A549 (cell line): Measurements from ENCODE around the gene OBSCN. TPM values are rescaled to one million over a fixed set of nuclear protein-coding genes. Genes with fewer than 3 reads are reported as not detected.

ENCODE experiments used
- ATAC-seq, 2 experiments: fragments of 200-7000 bp in 1 of 2; fragments of >200 bp in 1 of 2; cut with Nextera tagmentation in 1 of 2; cut with Tn5 transposase in 1 of 2; 3 replicates each; pipeline versions ENCODE4 v1.8.0 to v1.9.1; 2018 to 2020; ENCODE audit warnings: mild to moderate bottlenecking in 1 of 2, moderate library complexity in 1 of 2
- CTCF ChIA-PET: fragments of 300-600 bp; sonication (Branson Sonifier 250); formaldehyde crosslinking; extraction: SDS; loops from one replicate; lab custom pipeline; 2021; ENCODE audit warnings: antibody characterized with exemption, inconsistent platforms; lab: Yijun Ruan, JAX
- POLR2A ChIA-PET: fragments of 350-600 bp; formaldehyde crosslinking; extraction: SDS; loops from one replicate; lab custom pipeline; 2021; ENCODE audit warnings: antibody characterized with exemption, inconsistent platforms; lab: Yijun Ruan, JAX
- DNase-seq, 2 experiments: peaks; one replicate each; pipeline versions ENCODE4 v3.0.0 to v3.0.0-alpha.2; 2011 to 2016; ENCODE audit warnings: low read depth in 1 of 2, low spot score in 1 of 2
- FAIRE-seq: peaks from 2 replicates; lab custom pipeline; 2011; peaks lifted over from hg19 to GRCh38; lab: Jason Lieb, UNC
- H3K27ac ChIP-seq, 2 experiments: fragments of >200 bp; sonication (Bioruptor Twin); formaldehyde crosslinking; 3 replicates each; pipeline ENCODE4 v1.5.1; 2016 to 2017
- H3K4me1 ChIP-seq: fragments of >200 bp; sonication (Bioruptor Twin); formaldehyde crosslinking; 3 replicates; pipeline ENCODE4 v1.6.1; 2016
- H3K4me2 ChIP-seq: fragments of >200 bp; sonication (Bioruptor Twin); formaldehyde crosslinking; 3 replicates; pipeline ENCODE4 v1.6.1; 2016
- H3K4me3 ChIP-seq: fragments of >200 bp; sonication (Bioruptor Twin); formaldehyde crosslinking; 3 replicates; pipeline ENCODE4 v1.5.1; 2016
- H3K9me3 ChIP-seq: fragments of >200 bp; sonication (Bioruptor Twin); formaldehyde crosslinking; 3 replicates; pipeline ENCODE4 v1.6.1; 2016
- ATOH8 ChIP-seq: fragments of 250-450 bp; sonication (Bioruptor Pico); IDR thresholded peaks from 2 replicates; pipeline ENCODE4 v1.5.0; 2020; ENCODE audit warnings: low read depth, mild to moderate bottlenecking, moderate library complexity
- BCL3 ChIP-seq: fragments of >200 bp; sonication (Bioruptor Twin); formaldehyde crosslinking; IDR thresholded peaks from 3 replicates; pipeline ENCODE4 v1.6.1; 2016
- CBX2 ChIP-seq: fragments of 200-600 bp; sonication (generic); IDR thresholded peaks from 2 replicates; pipeline ENCODE4 v1.6.1; 2016; ENCODE audit warnings: low read depth, mild to moderate bottlenecking, borderline replicate concordance
- CEBPB ChIP-seq, 2 experiments: fragments of >200 bp in 1 of 2; sonication (Bioruptor Twin) in 1 of 2; formaldehyde crosslinking in 1 of 2; IDR thresholded peaks; 2 replicates each; pipeline ENCODE4 v1.6.1; 2012 to 2016
- CHD4 ChIP-seq: fragments of 200-600 bp; sonication (generic); IDR thresholded peaks from 2 replicates; pipeline ENCODE4 v1.6.1; 2016; ENCODE audit warnings: antibody characterized with exemption, mild to moderate bottlenecking, borderline replicate concordance
- E2F6 ChIP-seq: IDR thresholded peaks from 2 replicates; pipeline ENCODE4 v1.6.1; 2012; ENCODE audit warnings: low read depth, borderline replicate concordance
- GATA3 ChIP-seq: IDR thresholded peaks from 2 replicates; pipeline ENCODE4 v1.6.1; 2012; ENCODE audit warnings: borderline replicate concordance
- HES2 ChIP-seq: fragments of >200 bp; sonication (Bioruptor Twin); formaldehyde crosslinking; IDR thresholded peaks from 2 replicates; pipeline ENCODE4 v1.6.1; 2016
- HMGXB4 ChIP-seq: fragments of 250-450 bp; sonication (Bioruptor Pico); IDR thresholded peaks from 2 replicates; pipeline ENCODE4 v1.5.0; 2021; ENCODE audit warnings: mild to moderate bottlenecking, moderate library complexity, borderline replicate concordance
- HOXB13 ChIP-seq: fragments of 250-450 bp; sonication (Bioruptor Pico); IDR thresholded peaks from 2 replicates; pipeline ENCODE4 v1.5.0; 2020; ENCODE audit warnings: low read depth, mild to moderate bottlenecking, moderate library complexity
- HOXB5 ChIP-seq: fragments of 250-450 bp; sonication (Bioruptor Pico); IDR thresholded peaks from 2 replicates; pipeline ENCODE4 v1.5.0; 2020; ENCODE audit warnings: mild to moderate bottlenecking, moderate library complexity
- JUNB ChIP-seq: fragments of >200 bp; sonication (Bioruptor Twin); formaldehyde crosslinking; IDR thresholded peaks from 2 replicates; pipeline ENCODE4 v1.6.1; 2016
- KDM1A ChIP-seq: fragments of 200-600 bp; sonication (generic); IDR thresholded peaks from 2 replicates; pipeline ENCODE4 v1.6.1; 2016; ENCODE audit warnings: low read depth, mild to moderate bottlenecking
- MAZ ChIP-seq: fragments of 150-350 bp; IDR thresholded peaks from 2 replicates; pipeline ENCODE4 v1.6.1; 2014; ENCODE audit warnings: antibody characterized with exemption, low read depth, low read length, borderline replicate concordance
- MYC ChIP-seq: IDR thresholded peaks from 2 replicates; pipeline ENCODE4 v1.6.1; 2012; ENCODE audit warnings: mild to moderate bottlenecking, inconsistent platforms, low read length, improper control_type of control experiment, borderline replicate concordance
- PHF8 ChIP-seq: fragments of 200-600 bp; sonication (generic); IDR thresholded peaks from 2 replicates; pipeline ENCODE4 v1.6.1; 2016; ENCODE audit warnings: low read depth, mild to moderate bottlenecking, antibody characterized with exemption, moderate library complexity, borderline replicate concordance
- POLR2AphosphoS2 ChIP-seq: conservative IDR thresholded peaks from 2 replicates; pipeline ENCODE4 v1.6.1; 2012; ENCODE audit warnings: low read length, improper control_type of control experiment, inconsistent platforms
- RAD21 ChIP-seq, 2 experiments: fragments of >200 bp in 1 of 2; sonication (Bioruptor Twin) in 1 of 2; formaldehyde crosslinking in 1 of 2; IDR thresholded peaks in 1 of 2; conservative IDR thresholded peaks in 1 of 2; 2 replicates in 1 of 2; 3 replicates in 1 of 2; pipeline ENCODE4 v1.6.1; 2012 to 2018; ENCODE audit warnings: inconsistent platforms in 1 of 2
- RFX5 ChIP-seq: fragments of 450-650 bp; IDR thresholded peaks from 2 replicates; pipeline ENCODE4 v1.7.1; 2014; ENCODE audit warnings: antibody characterized with exemption, mild to moderate bottlenecking, moderate library complexity
- WGBS: methylation state at CpG from one replicate; pipeline ENCODE4 v1.1.6; 2017; ENCODE audit errors: missing lambda C conversion rate; 5-methylcytosine and 5-hydroxymethylcytosine counted together
- polyA plus RNA-seq, 4 experiments: library from polyadenylated mRNA; depleted of rRNA in 3 of 4; stranded (reverse); fragments of >200 nt; fragmentation: RNase III in 1 of 4; extraction: RNeasy Plus Mini Kit Qiagen cat#74134 plus additional on column Dnase treatment in 1 of 4; gene quantifications; 2 replicates in 3 of 4; 3 replicates in 1 of 4; pipeline ENCODE4 v1.2.3, GENCODE V29; 2011 to 2017

Gene OBSCN
- polyA plus RNA-seq, 2 of the 4 experiments (the other 2 are of a cell fraction), result 3.1 to 6.8 TPM

GRCh38 chr1:228270032-228270431 lies 62.2 kb downstream of the OBSCN start (continued):
- TF ChIP-seq HMGXB4 (CRISPR knock-in tag), result no peak
- TF ChIP-seq HOXB5, result no peak
- no peak for TF ChIP-seq POLR2AphosphoS2

- ATAC-seq (no peak), FAIRE-seq (no peak), DNase-seq (no peak)
- no peaks in the 10 kb centered on the region for H3K9me3 ChIP-seq
- no peak overlapping the region for H3K27ac ChIP-seq
- H3K4me3 ChIP-seq, result no peak overlapping the region
- POLR2A ChIA-PET, result no interaction called here
- TF ChIP-seq HOXB13 (CRISPR knock-in tag) (no peak), ATOH8 (CRISPR knock-in tag) (no peak), KDM1A (no peak), E2F6 (no peak), GATA3 (no peak)
- H3K4me2 ChIP-seq, result no peak overlapping the region
- 90% methylated on average over 19 of the region's 19 CpGs for whole genome bisulfite sequencing
- H3K4me1 ChIP-seq, result no peaks in the 10 kb centered on the region
- CTCF ChIA-PET, result interaction anchor here (1.2 kb wide), 1 partner anchor 14 kb away, joined by 4 read pairs; no protein-coding TSS in a partner anchor
Observed at GRCh38 chr1:228271701-228272251, 63.9 kb downstream of the OBSCN start.

GRCh38 chr1:228272331-228272791 lies 64.5 kb downstream of the OBSCN start:
- 88% methylated on average over 6 of the region's 7 CpGs for WGBS
- CTCF ChIA-PET, result interaction anchor here (1.2 kb wide), 1 partner anchor 15 kb away, joined by 4 read pairs; no protein-coding TSS in a partner anchor
- H3K4me2 ChIP-seq, result no peak overlapping the region
- no peak for FAIRE-seq
- H3K27ac ChIP-seq, result no peak overlapping the region
- no peak overlapping the region for H3K4me3 ChIP-seq
- H3K4me1 ChIP-seq, result no peaks in the 10 kb centered on the region
- TF ChIP-seq JUNB (no peak), PHF8 (no peak), RAD21 (conservative IDR thresholded peaks at IDR 0.05 in 1 of 2, IDR thresholded peaks at IDR 0.05 in 1 of 2) (no peak), BCL3 (no peak), CBX2 (no peak), MYC (no peak), CHD4 (no peak), GATA3 (no peak), HES2 (no peak), MAZ (no peak), RFX5 (no peak), CEBPB (IDR thresholded peaks at IDR 0.05) (no peak)
- no peak for ATAC-seq
- DNase-seq, result no peak
- no peaks in the 10 kb centered on the region for H3K9me3 ChIP-seq
- POLR2A ChIA-PET, result no interaction called here
